IMR-90 (cell line): ENCODE data around the gene RPP30. TPM values are rescaled to one million over a fixed set of nuclear protein-coding genes. Genes with fewer than 3 reads are reported as not detected.

Source experiments
- ATAC-seq: fragments of 200-7000 bp; cut with Tn5 transposase; 2 replicates; pipeline ENCODE4 v1.9.1; 2020; ENCODE audit warnings: low read depth, mild to moderate bottlenecking, moderate library complexity
- BruUV-seq: library from RNA; stranded (reverse); fragments of 400-500 nt; replicated peaks from 2 replicates; lab custom pipeline; 2021; lab: Mats Ljungman, UMichigan
- CTCF ChIA-PET: fragments of 300-600 bp; formaldehyde crosslinking; extraction: SDS; loops from one replicate; lab custom pipeline; 2021; ENCODE audit warnings: antibody characterized with exemption; lab: Yijun Ruan, JAX
- POLR2A ChIA-PET: fragments of 300-600 bp; sonication (Branson Sonifier 250); formaldehyde crosslinking; loops from one replicate; lab custom pipeline; 2022; ENCODE audit warnings: antibody characterized with exemption; ENCODE audit not compliant: unreplicated experiment; lab: Charles Lee
- DNase-seq: peaks from one replicate; pipeline ENCODE4 v3.0.0; 2013
- H2AFZ ChIP-seq: replicated peaks from 2 replicates; pipeline ENCODE3; 2013; ENCODE audit warnings: low read length, mild to moderate bottlenecking; ENCODE audit not compliant: poor library complexity
- H2AK5ac ChIP-seq: 2 replicates; pipeline ENCODE4 v1.6.1; 2013; ENCODE audit warnings: low read depth, low read length, inconsistent platforms
- H2AK9ac ChIP-seq: replicated peaks from 2 replicates; pipeline ENCODE3; 2013; ENCODE audit warnings: mild to moderate bottlenecking, low read depth, low read length, moderate library complexity; ENCODE audit not compliant: poor library complexity
- H2BK120ac ChIP-seq: 2 replicates; pipeline ENCODE4 v1.6.1; 2013; ENCODE audit warnings: low read depth, low read length, inconsistent platforms
- H2BK15ac ChIP-seq: 3 replicates; pipeline ENCODE4 v1.6.1; 2013; ENCODE audit warnings: low read depth, low read length, inconsistent platforms
- H2BK20ac ChIP-seq: 2 replicates; pipeline ENCODE4 v1.6.1; 2013; ENCODE audit warnings: low read depth, mild to moderate bottlenecking, inconsistent platforms, low read length, moderate library complexity
- H2BK5ac ChIP-seq: 2 replicates; pipeline ENCODE4 v1.6.1; 2013; ENCODE audit warnings: mild to moderate bottlenecking, low read depth, low read length, inconsistent platforms; ENCODE audit not compliant: poor library complexity, severe bottlenecking
- H3K14ac ChIP-seq: replicated peaks from 2 replicates; pipeline ENCODE4 v1.6.1; 2013; ENCODE audit warnings: low read depth, low read length, inconsistent platforms
- H3K18ac ChIP-seq: 2 replicates; pipeline ENCODE4 v1.6.1; 2013; ENCODE audit warnings: low read depth, low read length, control low read depth
- H3K23ac ChIP-seq: 2 replicates; pipeline ENCODE4 v1.6.1; 2013; ENCODE audit warnings: low read depth, low read length, inconsistent platforms
- H3K27ac ChIP-seq: 2 replicates; pipeline ENCODE4 v1.5.1; 2013; ENCODE audit warnings: mild to moderate bottlenecking, control low read depth, low read length; ENCODE audit not compliant: insufficient read depth
- H3K27me3 ChIP-seq: 2 replicates; pipeline ENCODE4 v1.6.1; 2013; ENCODE audit warnings: low read length; ENCODE audit not compliant: control insufficient read depth, insufficient read depth
- H3K36me3 ChIP-seq: 2 replicates; pipeline ENCODE4 v1.6.1; 2013; ENCODE audit warnings: low read length, mixed read lengths; ENCODE audit not compliant: control insufficient read depth, insufficient read depth
- H3K4ac ChIP-seq: 2 replicates; pipeline ENCODE4 v1.6.1; 2013; ENCODE audit warnings: low read depth, low read length, inconsistent platforms
- H3K4me1 ChIP-seq: 2 replicates; pipeline ENCODE4 v1.6.1; 2013; ENCODE audit warnings: low read length, mixed read lengths; ENCODE audit not compliant: control insufficient read depth, insufficient read depth
- H3K4me2 ChIP-seq: 2 replicates; pipeline ENCODE4 v1.6.1; 2013; ENCODE audit warnings: low read depth, mild to moderate bottlenecking, control low read depth, low read length, moderate library complexity
- H3K4me3 ChIP-seq: 2 replicates; pipeline ENCODE4 v1.5.1; 2013; ENCODE audit warnings: low read depth, mild to moderate bottlenecking, control low read depth, low read length, moderate library complexity; ENCODE audit not compliant: insufficient read depth
- H3K56ac ChIP-seq: 2 replicates; pipeline ENCODE4 v1.6.1; 2013; ENCODE audit warnings: low read length, inconsistent platforms; ENCODE audit not compliant: insufficient read depth; ENCODE audit errors: extremely low read depth
- H3K79me1 ChIP-seq, 2 experiments: 2 replicates each; pipeline ENCODE4 v1.6.1; 2013; ENCODE audit warnings: low read length in 2 of 2, inconsistent platforms in 1 of 2, low read depth in 1 of 2
- H3K9ac ChIP-seq: 2 replicates; pipeline ENCODE4 v1.6.1; 2013; ENCODE audit warnings: low read depth, low read length, control low read depth
- H3K9me1 ChIP-seq: 2 replicates; pipeline ENCODE4 v1.6.1; 2013; ENCODE audit warnings: low read length, inconsistent platforms; ENCODE audit not compliant: insufficient read depth
- H3K9me3 ChIP-seq: 2 replicates; pipeline ENCODE4 v1.6.1; 2013; ENCODE audit warnings: low read length; ENCODE audit not compliant: control insufficient read depth, insufficient read depth
- H4K20me1 ChIP-seq: 2 replicates; pipeline ENCODE4 v1.6.1; 2013; ENCODE audit warnings: low read length, inconsistent platforms; ENCODE audit not compliant: insufficient read depth
- H4K5ac ChIP-seq: 2 replicates; pipeline ENCODE4 v1.6.1; 2013; ENCODE audit warnings: mild to moderate bottlenecking, low read depth, low read length, control low read depth
- H4K8ac ChIP-seq, 2 experiments: 2 replicates each; pipeline ENCODE4 v1.6.1; 2013; ENCODE audit warnings: low read depth in 2 of 2, low read length in 2 of 2, control low read depth in 1 of 2, inconsistent platforms in 1 of 2
- H4K91ac ChIP-seq: 2 replicates; pipeline ENCODE4 v1.6.1; 2013; ENCODE audit warnings: low read depth, low read length, inconsistent platforms; ENCODE audit not compliant: insufficient read depth
- BHLHE40 ChIP-seq: fragments of 150-350 bp; IDR thresholded peaks from 2 replicates; pipeline ENCODE4 v1.6.1; 2016; ENCODE audit warnings: mild to moderate bottlenecking, low read depth, low read length
- CEBPB ChIP-seq: IDR thresholded peaks from 2 replicates; pipeline ENCODE4 v1.6.1; 2012; ENCODE audit warnings: low read depth, low read length, improper control_type of control experiment
- CHD1 ChIP-seq: IDR thresholded peaks from 2 replicates; pipeline ENCODE4 v1.6.1; 2012; ENCODE audit warnings: low read depth, low read length, improper control_type of control experiment
- ELK1 ChIP-seq: fragments of 150-350 bp; IDR thresholded peaks from 2 replicates; pipeline ENCODE4 v1.6.1; 2016; ENCODE audit warnings: low read depth, mild to moderate bottlenecking, low read length, moderate library complexity, borderline replicate concordance
- FOS ChIP-seq: fragments of 150-350 bp; IDR thresholded peaks from 2 replicates; pipeline ENCODE4 v1.6.1; 2016; ENCODE audit warnings: low read depth, low read length
- MXI1 ChIP-seq: IDR thresholded peaks from 2 replicates; pipeline ENCODE4 v1.6.1; 2012; ENCODE audit warnings: low read depth, mild to moderate bottlenecking, low read length, moderate library complexity, borderline replicate concordance
- POLR2A ChIP-seq: IDR thresholded peaks from 2 replicates; pipeline ENCODE4 v1.6.1; 2012; ENCODE audit warnings: mild to moderate bottlenecking, low read depth, low read length
- RAD21 ChIP-seq: IDR thresholded peaks from 2 replicates; pipeline ENCODE4 v1.6.1; 2012; ENCODE audit warnings: low read length, improper control_type of control experiment
- RFX5 ChIP-seq: IDR thresholded peaks from 2 replicates; pipeline ENCODE4 v1.8.0; 2012; ENCODE audit warnings: low read depth, mild to moderate bottlenecking, low read length, moderate library complexity
- SMC3 ChIP-seq: fragments of 150-350 bp; IDR thresholded peaks from 2 replicates; pipeline ENCODE4 v1.6.1; 2016; ENCODE audit warnings: low read depth, mild to moderate bottlenecking, antibody characterized with exemption, low read length, moderate library complexity
- WGBS, 2 experiments: methylation state at CpG; one replicate each; pipeline versions ENCODE4 v1.1.5 to v1.1.7; 2013; ENCODE audit warnings: missing lambda C conversion rate in 2 of 2; ENCODE audit not compliant: insufficient read length in 1 of 2; ENCODE audit errors: extremely low coverage in 2 of 2; 5-methylcytosine and 5-hydroxymethylcytosine counted together
- dilution Hi-C: fragments of 300-500 bp; cut with HindIII; formaldehyde crosslinking; loops from one replicate; pipeline ENCODE4 v1.14.3; 2018; ENCODE audit warnings: low sequenced_read_pairs; ENCODE audit not compliant: unreplicated experiment
- in situ Hi-C: fragments of 300-500 bp; cut with MboI; formaldehyde crosslinking; loops from 3 replicates; pipeline ENCODE4 v1.14.3; 2019; ENCODE audit warnings: low sequenced_read_pairs, inconsistent platforms, mixed read lengths
- intact Hi-C: fragments of 100-400 bp; cut with micrococcal nuclease; formaldehyde crosslinking; loops from 2 replicates; pipeline ENCODE4 v1.10.0; 2022
- polyA plus RNA-seq, 3 experiments: library from polyadenylated mRNA; depleted of rRNA; stranded (reverse); fragments of >200 nt; gene quantifications; 2 replicates each; pipeline ENCODE4 v1.2.3, GENCODE V29; 2012; ENCODE audit warnings: low replicate concordance in 1 of 3
- total RNA-seq: library from RNA; depleted of rRNA; stranded (reverse); fragments of >200 nt; gene quantifications from 2 replicates; pipeline ENCODE4 v1.2.3, GENCODE V29; 2012

Gene RPP30
- total and polyA plus RNA-seq, 2 of the 4 experiments (the other 2 are of a cell fraction) = 27.6 to 45.2 TPM

GRCh38 chr10:90866050-90866598 lies 5.7 kb upstream of the RPP30 start:
- no peak overlapping the region for H2BK20ac ChIP-seq
- no peak overlapping the region for H3K4me3 ChIP-seq
- DNase-seq = no peak
- H2AFZ ChIP-seq = no peak overlapping the region
- H3K36me3 ChIP-seq = no peaks in the 10 kb centered on the region
- H3K23ac ChIP-seq = no peak overlapping the region
- no peak overlapping the region for H2AK9ac ChIP-seq
- no peaks in the 10 kb centered on the region for H4K20me1 ChIP-seq
- H3K27me3 ChIP-seq = peaks cover 28% of the 10 kb centered on the region
- POLR2A ChIA-PET = no interaction called here
- dilution Hi-C loops (no loop called here), intact Hi-C loops (loop anchor here (10.0 kb wide), 1 partner anchor 1441 kb away; no protein-coding TSS in a partner anchor), in situ Hi-C loops (loop anchor here (5.0 to 25.0 kb wide), 3 partner anchors 119 to 1429 kb away; no protein-coding TSS in a partner anchor)
- WGBS, 2 experiments = 85% methylated on average over 4 of the region's 4 CpGs; no CpG with 5 or more reads in 1 of the 2 experiments
- H3K56ac ChIP-seq = no peak overlapping the region
- H3K79me1 ChIP-seq = no peaks in the 10 kb centered on the region
- no peak overlapping the region for H4K8ac ChIP-seq
- no peak overlapping the region for H2BK5ac ChIP-seq
- H3K4ac ChIP-seq = no peak overlapping the region
- no peak overlapping the region for H3K14ac ChIP-seq
- no peak overlapping the region for H3K4me2 ChIP-seq
- no peak overlapping the region for H3K18ac ChIP-seq
- CTCF ChIA-PET = interaction anchor here (0.6 to 1.5 kb wide), 18 partner anchors 9 to 1035 kb away, joined by 3 to 12 read pairs (median 4); no protein-coding TSS in a partner anchor
- H3K27ac ChIP-seq = no peak overlapping the region
- no peak for ATAC-seq
- H2BK15ac ChIP-seq = no peak overlapping the region
- no peaks in the 10 kb centered on the region for H3K9me3 ChIP-seq
- no peak overlapping the region for H3K9ac ChIP-seq
- H3K4me1 ChIP-seq = no peaks in the 10 kb centered on the region
- BruUV-seq = no TSS peak
- peaks cover 2% of the 10 kb centered on the region; the same call in 1 of the 2 replicates for H3K9me1 ChIP-seq
- H4K91ac ChIP-seq = no peak overlapping the region
- no peak overlapping the region for H2AK5ac ChIP-seq
- TF ChIP-seq SMC3 = no peak
- TF ChIP-seq RAD21 = no peak
- TF ChIP-seq POLR2A = no peak
- no peak for TF ChIP-seq ELK1
- TF ChIP-seq MXI1 = no peak
- TF ChIP-seq CEBPB = no peak
- TF ChIP-seq CHD1 = no peak
- no peak for TF ChIP-seq BHLHE40
- TF ChIP-seq FOS = no peak
- TF ChIP-seq RFX5 = no peak
- H2BK120ac ChIP-seq = no peak overlapping the region
- no peak overlapping the region for H4K5ac ChIP-seq
